Gastroesophageal sphincter (tissue), 4 donors: ENCODE data around the gene RALGAPB. TPM values are rescaled to one million over a fixed set of nuclear protein-coding genes. Genes with fewer than 3 reads are reported as not detected.
A peak's percentile ranks its signal among the peaks of the same experiment; 100 is the strongest.

Experiments
- ATAC-seq: fragments of 150-250 bp; one replicate; pipeline ENCODE4 v1.9.1; 2016; ENCODE audit warnings: mild to moderate bottlenecking, moderate library complexity
- H3K27ac ChIP-seq, 4 donors: fragments of 200-600 bp; sonication (generic) in 3 of 4; 1 replicate in 3 of 4; 2 replicates in 1 of 4; pipeline ENCODE4 v1.5.1; 2016 to 2019
- H3K27me3 ChIP-seq: fragments of 200-600 bp; sonication (generic); one replicate; pipeline ENCODE4 v1.5.1; 2019
- H3K36me3 ChIP-seq, 2 donors: fragments of 200-600 bp; sonication (generic); one replicate each; pipeline ENCODE4 v1.5.1; 2019; ENCODE audit warnings: control low read depth in 1 of 2
- H3K4me1 ChIP-seq, 3 donors: fragments of 200-600 bp; sonication (generic); 1 replicate in 2 of 3; 2 replicates in 1 of 3; pipeline ENCODE4 v1.5.1; 2016 to 2019; ENCODE audit warnings: control low read depth in 2 of 3
- H3K4me3 ChIP-seq, 2 donors: fragments of 200-600 bp; sonication (generic); one replicate each; pipeline ENCODE4 v1.5.1; 2019; ENCODE audit warnings: mild to moderate bottlenecking in 1 of 2, moderate library complexity in 1 of 2
- H3K9me3 ChIP-seq, 3 donors: fragments of 200-600 bp; sonication (generic); one replicate each; pipeline ENCODE4 v1.5.1; 2017 to 2019; ENCODE audit warnings: control low read depth in 2 of 3
- EP300 ChIP-seq: sonication (generic); formaldehyde crosslinking; IDR thresholded peaks from one replicate; pipeline ENCODE4 v1.6.1; 2017; ENCODE audit warnings: antibody characterized with exemption, mild to moderate bottlenecking
- POLR2A ChIP-seq, 2 donors: fragments of 450-650 bp; IDR thresholded peaks; one replicate each; pipeline ENCODE4 v1.6.1; 2017; ENCODE audit warnings: antibody characterized with exemption in 2 of 2, mild to moderate bottlenecking in 2 of 2, moderate library complexity in 1 of 2
- POLR2AphosphoS5 ChIP-seq: sonication (generic); formaldehyde crosslinking; IDR thresholded peaks from one replicate; pipeline ENCODE4 v1.6.1; 2017; ENCODE audit warnings: antibody characterized with exemption
- WGBS, 2 donors: methylation state at CpG; one replicate each; pipeline ENCODE4 v1.1.5; 2018; ENCODE audit warnings: low coverage in 1 of 2; 5-methylcytosine and 5-hydroxymethylcytosine counted together
- total RNA-seq, 4 donors: library from RNA; depleted of rRNA; stranded (reverse); fragments of >200 nt; gene quantifications; one replicate each; pipeline ENCODE4 v1.1.0, GENCODE V29; 2016
- TF ChIP-seq, protein P1 (sequence below), 4 experiments: fragments of 200-600 bp in 2 of 4; fragments of 450-650 bp in 2 of 4; sonication (generic) in 1 of 4; IDR thresholded peaks; one replicate each; pipeline ENCODE4 v1.5.1; 2017 to 2019; ENCODE audit warnings: antibody characterized with exemption in 4 of 4, mild to moderate bottlenecking in 2 of 4, moderate library complexity in 2 of 4

Gene RALGAPB
- total RNA-seq, 4 donors from 2014 or later, result 26.0 to 42.3 (median 36.0) TPM

DNA sequence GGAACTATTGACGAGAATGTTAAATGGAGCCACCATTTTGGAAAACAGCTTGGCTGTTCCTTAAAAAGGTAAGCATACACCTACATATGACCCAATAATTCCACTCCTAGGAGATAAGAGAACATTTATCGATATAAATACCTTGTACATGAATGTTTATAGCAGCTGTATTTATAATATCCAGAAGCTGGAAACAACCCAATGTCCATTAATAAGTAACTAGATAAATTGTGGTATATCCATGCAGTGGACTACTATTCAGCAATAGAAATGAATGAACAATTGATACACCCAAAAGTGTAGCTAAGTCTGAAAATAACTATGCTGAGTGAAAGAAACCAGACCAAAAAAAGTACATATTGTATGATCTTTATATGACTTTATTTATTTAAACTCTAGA, 66.1 kb downstream of the RALGAPB start:
- Histone ChIP-seq H3K27me3 (no peaks in the 10 kb centered on the region), H3K36me3 (peaks cover 6 to 100% of the 10 kb centered on the region in 2 donors), H3K4me3 (no peak overlapping the region), H3K9me3 (no peaks in the 10 kb centered on the region), H3K27ac (no peak overlapping the region), H3K4me1 (peaks cover 0 to 3% (median 0%) of the 10 kb centered on the region in 3 donors)
- TF ChIP-seq POLR2A (IDR thresholded peaks at IDR 0.05), result no peak
- TF ChIP-seq POLR2AphosphoS5, result no peak
- TF ChIP-seq, protein P1, sequence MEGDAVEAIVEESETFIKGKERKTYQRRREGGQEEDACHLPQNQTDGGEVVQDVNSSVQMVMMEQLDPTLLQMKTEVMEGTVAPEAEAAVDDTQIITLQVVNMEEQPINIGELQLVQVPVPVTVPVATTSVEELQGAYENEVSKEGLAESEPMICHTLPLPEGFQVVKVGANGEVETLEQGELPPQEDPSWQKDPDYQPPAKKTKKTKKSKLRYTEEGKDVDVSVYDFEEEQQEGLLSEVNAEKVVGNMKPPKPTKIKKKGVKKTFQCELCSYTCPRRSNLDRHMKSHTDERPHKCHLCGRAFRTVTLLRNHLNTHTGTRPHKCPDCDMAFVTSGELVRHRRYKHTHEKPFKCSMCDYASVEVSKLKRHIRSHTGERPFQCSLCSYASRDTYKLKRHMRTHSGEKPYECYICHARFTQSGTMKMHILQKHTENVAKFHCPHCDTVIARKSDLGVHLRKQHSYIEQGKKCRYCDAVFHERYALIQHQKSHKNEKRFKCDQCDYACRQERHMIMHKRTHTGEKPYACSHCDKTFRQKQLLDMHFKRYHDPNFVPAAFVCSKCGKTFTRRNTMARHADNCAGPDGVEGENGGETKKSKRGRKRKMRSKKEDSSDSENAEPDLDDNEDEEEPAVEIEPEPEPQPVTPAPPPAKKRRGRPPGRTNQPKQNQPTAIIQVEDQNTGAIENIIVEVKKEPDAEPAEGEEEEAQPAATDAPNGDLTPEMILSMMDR (IDR thresholded peaks at IDR 0.05), result no peak
- TF ChIP-seq EP300, result no peak
- 93 to 100% methylated on average over 2 of the region's 2 CpGs for WGBS, 2 donors
- no peak for ATAC-seq

DNA sequence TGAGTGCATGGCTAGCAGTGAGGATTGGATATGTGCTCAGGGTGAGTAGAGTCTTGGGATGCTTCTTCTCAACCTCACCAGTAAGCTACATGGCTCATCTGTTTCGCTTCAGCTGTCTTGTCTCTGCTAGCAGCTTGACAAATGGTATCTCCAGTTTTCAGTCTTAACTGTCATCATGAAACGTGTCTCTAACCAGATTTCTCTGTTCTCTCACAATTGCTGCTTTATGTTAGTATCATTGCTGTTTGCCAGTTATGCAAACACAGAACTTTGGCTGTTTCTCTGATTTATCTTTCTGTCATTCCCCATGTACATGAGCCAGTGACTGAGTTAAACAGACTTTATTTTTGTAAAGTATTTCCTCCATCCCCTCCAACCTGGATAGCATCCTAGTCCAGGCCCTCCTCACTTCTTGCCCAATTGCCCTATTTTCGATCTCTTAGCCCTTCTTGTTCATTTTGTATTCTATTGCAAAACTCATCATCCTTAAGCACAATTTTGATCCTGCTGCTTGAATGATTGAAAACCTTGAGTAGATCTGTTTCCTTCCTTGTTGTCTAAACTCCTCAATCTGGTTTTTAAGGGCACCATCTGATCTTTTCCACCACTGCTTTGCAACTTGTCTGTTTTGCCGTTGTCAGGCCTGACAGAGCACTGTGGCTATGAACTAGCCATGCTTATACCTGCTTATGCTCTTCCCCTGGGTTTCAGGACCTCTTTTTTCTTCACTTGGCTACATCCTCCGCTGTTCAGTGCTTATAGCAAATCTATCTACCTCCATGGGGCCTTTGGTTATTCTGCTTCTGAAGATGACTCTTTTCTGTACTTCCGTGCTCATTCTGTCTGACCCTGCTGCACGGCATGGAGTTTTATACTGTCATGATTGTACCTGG, 70.6 kb downstream of the RALGAPB start:
- peaks cover 6 to 100% of the 10 kb centered on the region in 2 donors for H3K36me3 ChIP-seq
- no peak overlapping the region for H3K4me3 ChIP-seq
- H3K27me3 ChIP-seq, result no peaks in the 10 kb centered on the region
- peak; percentile 61 for ATAC-seq
- peaks cover 0 to 3% (median 0%) of the 10 kb centered on the region in 3 donors for H3K4me1 ChIP-seq
- H3K9me3 ChIP-seq, result no peaks in the 10 kb centered on the region
- no peak for TF ChIP-seq EP300
- TF ChIP-seq, protein P1 (IDR thresholded peaks at IDR 0.05), result no peak
- no peak for TF ChIP-seq POLR2AphosphoS5
- TF ChIP-seq POLR2A (IDR thresholded peaks at IDR 0.05), result no peak
- H3K27ac ChIP-seq, result no peak overlapping the region
- WGBS, 2 donors, result 60 to 64% methylated on average over 6 to 7 of the region's 7 CpGs

DNA sequence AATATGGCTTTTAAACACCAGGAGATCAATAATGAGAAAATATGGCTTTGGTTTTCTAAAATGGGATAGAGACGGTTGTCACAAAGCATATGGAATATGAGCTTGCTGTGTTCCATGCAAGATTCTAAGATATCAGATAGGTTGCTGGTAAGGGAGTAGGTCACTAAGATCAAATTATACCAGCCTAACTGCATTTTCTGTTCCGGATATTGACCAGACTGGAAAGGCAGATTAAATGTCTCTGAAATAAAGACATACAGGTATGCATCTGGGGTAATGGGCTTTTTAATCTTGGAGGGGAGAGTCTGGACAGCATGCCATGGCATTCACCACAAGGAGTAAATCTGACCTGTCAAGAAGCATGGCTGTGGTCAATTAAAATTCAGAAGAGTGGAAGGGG, 73.1 kb downstream of the RALGAPB start:
- H3K27ac ChIP-seq, result no peak overlapping the region
- TF ChIP-seq EP300, result no peak
- TF ChIP-seq, protein P1 (IDR thresholded peaks at IDR 0.05), result no peak
- no peak for TF ChIP-seq POLR2A (IDR thresholded peaks at IDR 0.05)
- no peak for TF ChIP-seq POLR2AphosphoS5
- peaks cover 0 to 3% (median 0%) of the 10 kb centered on the region in 3 donors for H3K4me1 ChIP-seq
- H3K9me3 ChIP-seq, result no peaks in the 10 kb centered on the region
- ATAC-seq, result no peak
- no peaks in the 10 kb centered on the region for H3K27me3 ChIP-seq
- 97 to 100% methylated on average over 2 of the region's 2 CpGs for WGBS, 2 donors
- no peak overlapping the region for H3K4me3 ChIP-seq
- H3K36me3 ChIP-seq, result peaks cover 6 to 100% of the 10 kb centered on the region in 2 donors

DNA sequence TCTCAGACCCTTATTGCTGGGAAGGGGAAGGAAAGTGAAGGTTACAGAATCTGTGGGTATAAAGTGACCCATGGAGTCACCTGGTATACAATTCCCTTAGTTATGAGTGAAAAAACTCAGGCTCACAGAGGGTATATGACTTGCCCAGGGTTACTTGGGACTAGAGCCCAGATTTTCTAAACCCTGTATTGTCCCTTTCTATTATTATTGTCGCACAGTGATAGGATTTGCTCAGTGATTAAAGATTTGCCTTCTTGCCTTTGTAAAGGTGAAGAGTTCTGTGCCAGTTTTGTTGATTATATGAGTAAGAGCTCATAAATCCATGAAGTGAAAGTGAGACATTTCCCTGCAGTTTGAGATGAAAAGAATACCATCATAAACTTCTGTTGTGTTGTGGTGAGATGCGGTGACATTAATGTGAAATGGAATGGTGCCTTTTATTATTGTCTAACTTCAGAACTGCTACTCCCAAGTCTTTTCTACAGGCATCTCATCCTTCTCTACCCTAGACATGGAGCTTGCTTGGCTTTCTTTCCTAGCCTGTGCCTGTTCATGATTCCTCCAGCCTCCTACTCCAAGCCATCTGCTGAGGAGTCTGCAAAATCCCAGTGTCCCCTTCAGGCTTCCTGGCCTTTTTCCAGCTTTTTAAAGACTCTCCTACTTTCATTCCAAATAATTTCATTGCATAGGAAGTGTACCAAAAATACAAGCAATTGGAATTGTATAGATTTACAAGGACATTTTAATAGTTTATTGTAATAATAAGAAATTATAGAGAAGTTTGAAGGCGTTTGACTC, 74.8 kb downstream of the RALGAPB start:
- no peaks in the 10 kb centered on the region for H3K27me3 ChIP-seq
- no peak for ATAC-seq
- no peak overlapping the region for H3K4me3 ChIP-seq
- WGBS, 2 donors, result 79 to 93% methylated on average over 3 of the region's 3 CpGs
- peaks cover 0 to 3% (median 0%) of the 10 kb centered on the region in 3 donors for H3K4me1 ChIP-seq
- TF ChIP-seq EP300 (no peak), POLR2A (IDR thresholded peaks at IDR 0.05) (no peak), POLR2AphosphoS5 (no peak)
- TF ChIP-seq, protein P1 (IDR thresholded peaks at IDR 0.05), result no peak
- H3K27ac ChIP-seq, result no peak overlapping the region
- no peaks in the 10 kb centered on the region for H3K9me3 ChIP-seq
- peaks cover 4 to 100% of the 10 kb centered on the region in 2 donors for H3K36me3 ChIP-seq
